ENCODE measurements around the gene GPAT2. TPM values are rescaled to one million over a fixed set of nuclear protein-coding genes. Genes with fewer than 3 reads are reported as not detected.
"Not testable (repeated sequence)": the region's sequence is repeated elsewhere in the genome, so short reads cannot be mapped to it uniquely, and the experiment has no call there.

GPAT2 gene
- total RNA-seq, 2 donors from 2014 or later = 1.6 to 2.0 TPM

DNA sequence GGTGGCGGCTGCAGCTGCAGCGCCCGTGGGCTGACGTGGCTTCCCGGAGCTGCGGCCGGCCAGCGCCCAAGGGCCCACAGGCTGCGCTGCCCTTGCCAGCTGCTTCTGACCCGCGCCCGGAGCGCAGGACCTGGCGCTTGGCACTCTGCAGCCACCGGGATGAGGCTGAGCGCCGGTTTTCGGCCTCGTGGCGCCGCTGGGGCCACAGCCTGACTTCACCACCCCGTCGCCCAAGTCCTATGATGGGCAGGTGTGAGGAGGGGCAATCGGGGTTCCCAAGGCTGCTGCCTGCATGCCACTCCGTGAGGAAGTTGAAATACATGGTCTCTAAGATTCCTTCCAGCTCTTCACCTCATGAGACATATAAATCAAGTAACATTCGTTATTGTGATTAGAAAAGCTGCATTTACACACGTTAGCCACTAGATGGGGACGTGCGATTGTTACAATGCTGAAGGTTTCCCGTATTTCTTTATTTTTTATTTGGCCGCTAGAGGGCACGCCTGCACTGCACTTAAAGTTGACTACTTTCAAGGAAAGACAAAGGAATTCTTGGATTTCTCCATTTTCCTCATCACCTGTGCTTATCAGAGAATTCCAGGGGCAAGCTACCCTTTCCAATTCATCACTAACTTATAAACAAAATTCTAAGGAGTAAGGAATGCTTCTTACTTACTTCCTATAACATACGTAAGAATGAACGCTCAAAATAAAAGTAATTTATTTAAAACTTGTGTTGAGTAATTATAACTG lies 42.0 kb downstream of the GPAT2 start:
- H3K9me3 ChIP-seq; intact Hi-C loops (cut with DNase I); H3K36me3 ChIP-seq (replicated peaks in 1 of 2; ENCODE audit: insufficient read depth in 1 of 2, low read depth in 2 of 2); H3K4me1 ChIP-seq; H3K27me3 ChIP-seq: not testable (repeated sequence)
- DNase-seq (peak; percentile 79 to 88 (median 80)), ATAC-seq (peak; percentile 86)
- 4 to 10% methylated on average over 13 to 26 of the region's 34 CpGs for WGBS, 2 donors
- Histone ChIP-seq H3K4me3 (peak overlapping the region in 1 of 2 donors; percentile 24), H3K27ac (peak overlapping the region; percentile 46 to 96 (median 90))
- TF ChIP-seq, protein P1, sequence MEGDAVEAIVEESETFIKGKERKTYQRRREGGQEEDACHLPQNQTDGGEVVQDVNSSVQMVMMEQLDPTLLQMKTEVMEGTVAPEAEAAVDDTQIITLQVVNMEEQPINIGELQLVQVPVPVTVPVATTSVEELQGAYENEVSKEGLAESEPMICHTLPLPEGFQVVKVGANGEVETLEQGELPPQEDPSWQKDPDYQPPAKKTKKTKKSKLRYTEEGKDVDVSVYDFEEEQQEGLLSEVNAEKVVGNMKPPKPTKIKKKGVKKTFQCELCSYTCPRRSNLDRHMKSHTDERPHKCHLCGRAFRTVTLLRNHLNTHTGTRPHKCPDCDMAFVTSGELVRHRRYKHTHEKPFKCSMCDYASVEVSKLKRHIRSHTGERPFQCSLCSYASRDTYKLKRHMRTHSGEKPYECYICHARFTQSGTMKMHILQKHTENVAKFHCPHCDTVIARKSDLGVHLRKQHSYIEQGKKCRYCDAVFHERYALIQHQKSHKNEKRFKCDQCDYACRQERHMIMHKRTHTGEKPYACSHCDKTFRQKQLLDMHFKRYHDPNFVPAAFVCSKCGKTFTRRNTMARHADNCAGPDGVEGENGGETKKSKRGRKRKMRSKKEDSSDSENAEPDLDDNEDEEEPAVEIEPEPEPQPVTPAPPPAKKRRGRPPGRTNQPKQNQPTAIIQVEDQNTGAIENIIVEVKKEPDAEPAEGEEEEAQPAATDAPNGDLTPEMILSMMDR (IDR thresholded peaks at IDR 0.05) = peak; percentile 72 to 99 (median 98)

DNA sequence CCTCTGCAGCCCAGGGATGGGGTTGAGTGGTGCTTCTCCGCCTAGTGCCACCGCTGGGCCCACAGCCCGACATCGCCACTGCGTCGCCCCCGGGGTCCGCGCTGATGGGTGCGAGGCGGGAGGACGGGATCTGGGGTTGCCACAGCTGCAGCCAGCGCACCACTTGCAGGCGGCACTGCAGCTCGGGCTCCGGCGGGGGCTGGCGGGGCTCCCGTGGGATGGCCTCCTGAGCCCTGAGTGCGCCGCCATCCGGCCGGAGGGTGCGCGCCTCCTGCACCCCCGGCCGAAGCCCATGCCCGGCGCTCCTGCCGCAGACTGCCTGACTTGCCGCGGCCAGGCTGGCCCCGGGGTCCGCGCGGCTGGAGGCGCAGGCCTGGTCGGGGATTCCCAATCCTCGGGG lies 42.6 kb downstream of the GPAT2 start:
- H3K9me3 ChIP-seq; H3K4me1 ChIP-seq; H3K27me3 ChIP-seq; H3K36me3 ChIP-seq (replicated peaks in 1 of 2; ENCODE audit: insufficient read depth in 1 of 2, low read depth in 2 of 2); intact Hi-C loops (cut with DNase I): not testable (repeated sequence)
- H3K27ac ChIP-seq = peak overlapping the region; percentile 46 to 96 (median 90)
- peak overlapping the region in 1 of 2 donors; percentile 24 for H3K4me3 ChIP-seq
- no CpG with 5 or more reads among the region's 39 CpGs for WGBS, 2 donors
- ATAC-seq (peak; percentile 69), DNase-seq (peak; percentile 29 to 41 (median 33))

- peak; percentile 66 to 81 (median 79) for TF ChIP-seq POLR2A (IDR thresholded peaks at IDR 0.05)
- peak within 1 kb of the TSS; percentile 85 to 96 (median 90) for H3K27ac ChIP-seq
- peak; percentile 60 to 64 (median 62) for DNase-seq
- intact Hi-C loops (cut with DNase I); H3K9me3 ChIP-seq; H3K36me3 ChIP-seq (replicated peaks in 1 of 2; ENCODE audit: insufficient read depth in 1 of 2, low read depth in 2 of 2); H3K4me1 ChIP-seq; H3K27me3 ChIP-seq: not testable (repeated sequence)
- peak within 1 kb of the TSS in 1 of 2 donors; percentile 52 for H3K4me3 ChIP-seq
- ATAC-seq = peak; percentile 93
- 0% methylated on average over 13 to 29 of the region's 56 CpGs for WGBS, 2 donors
These were observed 43.2 kb downstream of the GPAT2 start, which contains the start of gene ANKRD36C for GRCh38 chr2:95991351-95992094. Gene ANKRD36C (minus strand): TSS chr2:95991824. CDS start chr2:95991708, 116 bp downstream.

- H3K4me1 ChIP-seq; H3K36me3 ChIP-seq (replicated peaks in 1 of 2; ENCODE audit: insufficient read depth in 1 of 2, low read depth in 2 of 2); H3K4me3 ChIP-seq; H3K9me3 ChIP-seq; intact Hi-C loops (cut with DNase I); H3K27me3 ChIP-seq; ATAC-seq: not testable (repeated sequence)
- peak; percentile 31 to 47 (median 38) for DNase-seq
- H3K27ac ChIP-seq = peak overlapping the region in 2 of 4 donors; percentile 86 to 90
- 1 to 8% methylated on average over 5 to 6 of the region's 6 CpGs for WGBS, 2 donors
These were observed 43.8 kb downstream of the GPAT2 start for GRCh38 chr2:95990884-95991283.

Small RNAs within 50 kb of the gene (small RNA-seq; reads per million reads assigned to genes)
- gene RN7SL210P = not detected

Other genes with a start within 250 kb of the GPAT2 start
- gene ANKRD36C, start 43.1 kb downstream of the GPAT2 start, total RNA-seq = 10 to 100 TPM; 46.7 to 62.6 TPM
- gene ADRA2B, start 81.7 kb upstream of the GPAT2 start, total RNA-seq = under 1 TPM; under 0.01 to 0.26 TPM
- gene ASTL, start 103.6 kb upstream of the GPAT2 start, total RNA-seq = not detected
- 1 to 10 TPM; 6.0 to 9.2 TPM for gene DUSP2, start 110.5 kb upstream of the GPAT2 start, total RNA-seq
- gene STARD7, start 173.9 kb upstream of the GPAT2 start, total RNA-seq = 10 to 100 TPM; 68.5 to 91.3 TPM
- gene TMEM127, start 231.1 kb upstream of the GPAT2 start, total RNA-seq = 10 to 100 TPM; 22.1 to 33.5 TPM
- 10 to 100 TPM; 58.1 to 92.0 TPM for gene CIAO1, start 231.3 kb upstream of the GPAT2 start, total RNA-seq